SU-DHL-6 (cell line): ENCODE measurements around the gene BOLL.

Source experiments
- EZH2phosphoT487 ChIP-seq: fragments of 200-600 bp; sonication (generic), shearing (Covaris generic); conservative IDR thresholded peaks from 2 replicates; pipeline ENCODE4 v1.6.1; 2018; ENCODE audit warnings: mild to moderate bottlenecking, antibody characterized with exemption, low read length, moderate library complexity, mixed read lengths
- TF ChIP-seq, protein P1 (sequence below): fragments of 200-600 bp; sonication (generic); IDR thresholded peaks from one replicate; pipeline ENCODE4 v1.5.1; 2017; ENCODE audit warnings: antibody characterized with exemption, mild to moderate bottlenecking, low read length, moderate library complexity; ENCODE audit not compliant: insufficient read depth, poor library complexity, severe bottlenecking

DNA sequence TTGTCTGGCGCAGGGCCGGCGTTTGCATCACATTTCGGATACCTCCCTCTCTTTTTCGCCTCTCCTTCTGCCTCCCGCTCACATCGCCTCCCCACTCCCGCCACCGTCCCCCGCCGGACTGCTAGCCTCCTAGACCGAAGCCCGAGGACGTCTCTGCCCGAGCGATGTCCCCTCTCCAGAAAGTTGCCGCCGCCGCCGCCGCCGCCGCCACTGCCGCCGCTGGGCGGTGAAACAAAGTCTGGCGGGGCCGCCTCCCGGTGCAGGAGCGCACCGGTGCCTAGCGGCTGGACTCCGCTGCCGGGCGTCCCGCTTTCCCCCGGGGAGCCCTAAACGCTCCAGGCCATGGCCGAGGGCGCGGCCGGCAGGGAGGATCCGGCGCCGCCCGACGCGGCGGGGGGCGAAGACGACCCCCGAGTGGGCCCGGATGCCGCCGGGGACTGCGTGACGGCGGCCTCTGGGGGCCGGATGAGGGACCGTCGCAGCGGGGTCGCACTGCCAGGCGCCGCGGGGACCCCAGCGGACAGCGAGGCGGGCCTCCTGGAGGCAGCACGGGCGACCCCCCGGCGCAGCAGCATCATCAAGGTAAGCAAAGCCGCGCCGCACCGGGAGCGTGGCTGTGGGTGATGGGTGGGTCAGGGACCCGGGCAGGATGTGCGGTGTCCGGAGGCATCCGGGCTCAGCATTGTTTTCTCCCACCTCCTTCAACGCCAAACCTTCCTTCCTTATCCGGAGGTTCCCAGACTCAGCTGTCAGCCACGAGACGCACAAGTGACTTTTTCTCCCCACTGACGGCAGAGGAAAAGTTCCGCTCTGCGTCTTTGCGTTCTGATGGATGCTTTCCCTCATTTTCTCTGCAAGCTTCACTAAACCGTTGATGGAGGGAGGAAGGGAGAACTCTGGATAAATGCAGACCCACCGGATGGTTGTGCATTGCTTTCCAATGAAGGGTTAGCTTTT is 19.9 kb upstream of the BOLL start:
- TF ChIP-seq, protein P1, sequence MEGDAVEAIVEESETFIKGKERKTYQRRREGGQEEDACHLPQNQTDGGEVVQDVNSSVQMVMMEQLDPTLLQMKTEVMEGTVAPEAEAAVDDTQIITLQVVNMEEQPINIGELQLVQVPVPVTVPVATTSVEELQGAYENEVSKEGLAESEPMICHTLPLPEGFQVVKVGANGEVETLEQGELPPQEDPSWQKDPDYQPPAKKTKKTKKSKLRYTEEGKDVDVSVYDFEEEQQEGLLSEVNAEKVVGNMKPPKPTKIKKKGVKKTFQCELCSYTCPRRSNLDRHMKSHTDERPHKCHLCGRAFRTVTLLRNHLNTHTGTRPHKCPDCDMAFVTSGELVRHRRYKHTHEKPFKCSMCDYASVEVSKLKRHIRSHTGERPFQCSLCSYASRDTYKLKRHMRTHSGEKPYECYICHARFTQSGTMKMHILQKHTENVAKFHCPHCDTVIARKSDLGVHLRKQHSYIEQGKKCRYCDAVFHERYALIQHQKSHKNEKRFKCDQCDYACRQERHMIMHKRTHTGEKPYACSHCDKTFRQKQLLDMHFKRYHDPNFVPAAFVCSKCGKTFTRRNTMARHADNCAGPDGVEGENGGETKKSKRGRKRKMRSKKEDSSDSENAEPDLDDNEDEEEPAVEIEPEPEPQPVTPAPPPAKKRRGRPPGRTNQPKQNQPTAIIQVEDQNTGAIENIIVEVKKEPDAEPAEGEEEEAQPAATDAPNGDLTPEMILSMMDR, result no peak
- TF ChIP-seq EZH2phosphoT487, result 0 out of 2 replicates have a peak, but pooled peaks have one; percentile 36
